SU-DHL-6 (cell line): ENCODE measurements around the gene TRPM3.

Experiments used
- H2AFZ ChIP-seq: fragments of 200-600 bp; sonication (generic); 2 replicates; pipeline ENCODE4 v1.6.1; 2014; ENCODE audit warnings: low read depth, mild to moderate bottlenecking, moderate library complexity, mixed read lengths, antibody characterized with exemption, low read length; ENCODE audit not compliant: severe bottlenecking
- H3F3A ChIP-seq: fragments of 200-600 bp; shearing (Covaris generic); 2 replicates; pipeline ENCODE4 v1.6.0; 2016; ENCODE audit warnings: antibody characterized with exemption, mild to moderate bottlenecking; ENCODE audit not compliant: insufficient read depth
- H3K27ac ChIP-seq: fragments of 200-600 bp; sonication (generic); 2 replicates; pipeline ENCODE4 v1.5.1; 2016; ENCODE audit warnings: low read depth, mild to moderate bottlenecking, low read length, moderate library complexity, mixed read lengths
- H3K27me3 ChIP-seq: fragments of 200-600 bp; sonication (generic), shearing (Covaris generic); 2 replicates; pipeline ENCODE4 v1.6.0; 2014; ENCODE audit warnings: mild to moderate bottlenecking, low read length
- H3K36me3 ChIP-seq: fragments of 200-600 bp; sonication (generic); 2 replicates; pipeline ENCODE4 v1.6.1; 2014; ENCODE audit warnings: mild to moderate bottlenecking, low read length, mixed read lengths
- H3K4me2 ChIP-seq: fragments of 300-600, 200-600 bp; shearing (Covaris generic), sonication (generic); 2 replicates; pipeline ENCODE4 v1.6.0; 2014; ENCODE audit warnings: low read length, low read depth, mild to moderate bottlenecking; ENCODE audit not compliant: poor library complexity, severe bottlenecking
- H3K4me3 ChIP-seq: fragments of 200-600 bp; sonication (generic); 2 replicates; pipeline ENCODE4 v1.5.1; 2014; ENCODE audit warnings: antibody characterized with exemption, low read length, mild to moderate bottlenecking, mixed read lengths; ENCODE audit not compliant: insufficient read depth, poor library complexity, severe bottlenecking
- H3K79me2 ChIP-seq: fragments of 200-600 bp; sonication (generic); 2 replicates; pipeline ENCODE4 v1.6.1; 2014; ENCODE audit warnings: mild to moderate bottlenecking, low read length, moderate library complexity; ENCODE audit not compliant: insufficient read depth
- H3K9ac ChIP-seq: fragments of 200-600 bp; sonication (generic); 2 replicates; pipeline ENCODE4 v1.7.0; 2014; ENCODE audit warnings: mild to moderate bottlenecking, low read length
- H3K9me2 ChIP-seq: fragments of 200-600 bp; sonication (generic); replicated peaks from 2 replicates; pipeline ENCODE4 v1.6.1; 2014; ENCODE audit warnings: low read length; ENCODE audit not compliant: insufficient read depth
- H3K9me3 ChIP-seq: fragments of 200-600 bp; sonication (generic); 2 replicates; pipeline ENCODE4 v1.6.1; 2014; ENCODE audit warnings: low read length, mixed read lengths; ENCODE audit not compliant: insufficient read depth
- H4K20me1 ChIP-seq: fragments of 200-600 bp; sonication (generic); 2 replicates; pipeline ENCODE4 v1.6.1; 2014; ENCODE audit warnings: low read depth, mild to moderate bottlenecking, antibody characterized with exemption, low read length, moderate library complexity, mixed read lengths
- CTCF ChIP-seq: fragments of 200-600 bp; sonication (generic); IDR thresholded peaks from one replicate; pipeline ENCODE4 v1.5.1; 2017; ENCODE audit warnings: antibody characterized with exemption, mild to moderate bottlenecking, low read length, moderate library complexity; ENCODE audit not compliant: insufficient read depth, poor library complexity, severe bottlenecking
- EZH2phosphoT487 ChIP-seq: fragments of 200-600 bp; sonication (generic), shearing (Covaris generic); conservative IDR thresholded peaks from 2 replicates; pipeline ENCODE4 v1.6.1; 2018; ENCODE audit warnings: mild to moderate bottlenecking, antibody characterized with exemption, low read length, moderate library complexity, mixed read lengths

The TRPM3 gene

GRCh38 chr9:70932097-70932496 is 189.3 kb downstream of the TRPM3 start:
- no peaks in the 10 kb centered on the region for H3K27me3 ChIP-seq
- no peaks in the 10 kb centered on the region for H4K20me1 ChIP-seq
- no peaks in the 10 kb centered on the region for H3K79me2 ChIP-seq
- no peaks in the 10 kb centered on the region for H3K9me2 ChIP-seq
- no peak overlapping the region for H3K4me2 ChIP-seq
- H3F3A ChIP-seq, result no peaks in the 10 kb centered on the region
- no peaks in the 10 kb centered on the region for H3K9me3 ChIP-seq
- no peaks in the 10 kb centered on the region for H3K36me3 ChIP-seq
- TF ChIP-seq EZH2phosphoT487 (no peak), CTCF (no peak)
- no peak overlapping the region for H3K27ac ChIP-seq
- H2AFZ ChIP-seq, result no peak overlapping the region
- H3K9ac ChIP-seq, result no peak overlapping the region
- H3K4me3 ChIP-seq, result no peak overlapping the region

- no peaks in the 10 kb centered on the region for H3K27me3 ChIP-seq
- no peaks in the 10 kb centered on the region for H3F3A ChIP-seq
- no peaks in the 10 kb centered on the region for H3K9me2 ChIP-seq
- no peaks in the 10 kb centered on the region for H3K79me2 ChIP-seq
- no peak overlapping the region for H3K4me3 ChIP-seq
- H4K20me1 ChIP-seq, result no peaks in the 10 kb centered on the region
- no peaks in the 10 kb centered on the region for H3K36me3 ChIP-seq
- no peak overlapping the region for H3K9ac ChIP-seq
- H3K4me2 ChIP-seq, result no peak overlapping the region
- no peak overlapping the region for H3K27ac ChIP-seq
- no peak for TF ChIP-seq CTCF
- TF ChIP-seq EZH2phosphoT487, result no peak
- H2AFZ ChIP-seq, result no peak overlapping the region
- no peaks in the 10 kb centered on the region for H3K9me3 ChIP-seq
Measured at GRCh38 chr9:70927530-70927929, 193.9 kb downstream of the TRPM3 start.

- TF ChIP-seq EZH2phosphoT487, result no peak
- peak; percentile 41 for TF ChIP-seq CTCF
- Histone ChIP-seq H3K9me2 (no peaks in the 10 kb centered on the region), H3F3A (no peaks in the 10 kb centered on the region), H3K4me3 (no peak overlapping the region), H3K27ac (no peak overlapping the region), H3K9ac (no peak overlapping the region), H3K79me2 (no peaks in the 10 kb centered on the region), H3K36me3 (no peaks in the 10 kb centered on the region), H3K4me2 (no peak overlapping the region), H3K9me3 (no peaks in the 10 kb centered on the region), H4K20me1 (no peaks in the 10 kb centered on the region), H2AFZ (no peak overlapping the region), H3K27me3 (no peaks in the 10 kb centered on the region)
Measured at GRCh38 chr9:70924895-70925547, 196.4 kb downstream of the TRPM3 start.
